Measurements from ENCODE around the gene UNC93A.
"Not testable (repeated sequence)": the region's sequence is repeated elsewhere in the genome, so short reads cannot be mapped to it uniquely, and the experiment has no call there.

UNC93A gene

DNA sequence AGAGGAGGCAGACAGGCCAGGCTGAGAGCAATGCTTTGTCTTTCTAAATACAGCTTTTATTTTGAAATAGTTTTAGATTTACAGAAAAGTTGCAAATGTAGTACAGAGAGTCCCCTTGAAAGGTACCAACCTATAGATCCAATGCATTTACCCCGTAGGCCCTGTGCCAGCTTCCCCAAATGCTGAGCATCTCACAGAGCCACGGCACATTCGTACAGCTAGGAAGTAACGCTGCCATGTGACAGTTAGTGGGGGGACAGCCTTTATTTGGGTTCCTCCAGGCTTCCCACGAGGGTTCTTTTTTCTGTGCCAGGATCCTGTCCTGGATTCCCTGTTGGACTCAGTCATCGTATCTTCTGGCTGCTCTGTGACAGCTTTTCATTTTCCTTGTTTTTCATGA lies 20.6 kb downstream of the UNC93A start:
- DNase-seq (ENCODE audit: low spot score): not testable (repeated sequence)

DNA sequence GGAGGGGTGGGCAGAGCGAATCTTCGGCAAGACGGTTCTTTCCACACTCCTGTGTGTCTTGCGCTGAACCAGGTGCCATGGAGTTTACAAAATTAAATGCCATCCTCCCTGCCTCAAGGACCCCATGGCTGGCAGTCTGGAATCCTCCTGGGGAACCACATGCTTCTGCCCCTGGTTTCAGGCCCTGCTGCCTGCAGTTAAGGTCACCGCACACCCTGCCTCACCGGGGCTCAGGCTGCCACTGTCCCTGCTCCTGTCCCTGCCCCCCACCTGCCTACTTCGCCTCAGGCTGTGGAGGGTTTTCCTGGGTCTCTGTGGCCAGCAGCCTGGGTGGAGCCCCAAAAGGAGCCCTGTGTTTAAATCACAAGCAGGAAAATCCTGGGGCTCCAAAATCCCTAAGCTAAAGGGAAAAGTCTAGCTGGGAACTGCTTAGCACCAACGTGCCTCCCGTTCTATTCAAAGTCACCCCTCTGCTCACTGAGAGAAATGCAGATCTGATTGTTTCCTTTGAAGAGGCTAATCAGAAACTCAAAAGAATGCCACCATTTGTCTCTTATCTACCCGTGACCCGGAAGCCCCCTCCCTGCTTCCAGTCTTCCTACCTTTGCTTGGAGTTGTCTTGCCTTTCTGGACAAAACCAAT lies 23.2 kb downstream of the UNC93A start:
- no peak for DNase-seq (ENCODE audit: low spot score)

DNA sequence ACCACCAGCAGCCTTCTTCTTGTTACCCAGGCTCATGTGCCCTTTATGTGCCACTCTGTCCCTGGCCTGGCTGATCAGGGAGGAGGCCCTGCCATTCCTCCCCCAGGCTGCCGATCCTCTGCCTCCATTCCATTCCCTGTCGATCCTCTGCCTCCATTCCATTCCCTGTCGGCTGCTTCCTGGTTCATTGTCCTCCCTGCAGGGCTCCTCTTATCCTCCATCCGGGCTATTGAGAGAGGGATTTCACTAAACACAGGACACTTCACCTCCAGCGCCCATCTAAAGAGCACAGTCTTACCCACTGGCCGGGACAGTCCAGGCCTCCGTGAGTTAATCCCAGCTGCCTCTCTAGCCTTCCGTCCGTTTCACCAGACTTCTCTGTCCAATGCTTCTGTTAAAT lies 26.1 kb downstream of the UNC93A start:
- DNase-seq (ENCODE audit: low spot score): no peak

DNA sequence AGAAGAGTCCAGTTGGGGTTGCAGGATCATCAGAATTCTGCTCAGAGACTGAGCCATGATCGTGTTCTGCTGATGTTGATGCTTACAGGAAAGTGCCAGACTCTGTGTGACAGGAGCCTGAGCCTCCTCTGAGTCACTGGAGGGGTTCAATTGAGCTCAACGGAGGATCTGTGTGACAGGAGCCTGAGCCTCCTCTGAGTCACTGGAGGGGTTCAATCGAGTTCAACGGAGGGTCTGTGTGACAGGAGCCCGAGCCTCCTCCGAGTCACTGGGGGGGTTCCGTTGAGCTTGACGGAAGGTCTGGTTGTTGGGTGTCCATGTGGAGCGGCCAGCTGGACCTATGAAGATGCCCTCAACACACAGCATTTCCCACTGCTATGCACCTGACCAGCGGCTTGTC lies 27.2 kb downstream of the UNC93A start:
- DNase-seq (ENCODE audit: low spot score): not testable (repeated sequence)

DNA sequence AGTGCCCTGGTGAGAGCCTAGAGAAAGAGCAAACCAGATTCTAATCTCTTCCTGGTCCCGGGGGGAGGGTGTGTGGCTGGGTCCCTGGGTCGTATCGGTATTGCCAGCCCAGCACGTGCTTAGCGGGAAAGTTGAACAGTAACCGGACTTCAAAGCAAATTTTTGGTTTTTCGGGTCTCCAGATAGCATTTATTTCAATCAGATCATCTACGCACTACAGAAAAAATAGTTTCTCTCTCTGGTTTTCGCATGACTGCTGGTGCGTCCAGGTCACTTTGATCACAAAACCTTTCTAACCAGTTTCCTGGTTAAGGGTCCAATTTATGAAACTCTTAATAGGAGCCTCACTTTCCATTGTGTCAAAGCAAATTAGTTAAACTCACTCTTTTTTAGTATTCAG lies 27.7 kb downstream of the UNC93A start:
- DNase-seq (ENCODE audit: low spot score): not testable (repeated sequence)

DNA sequence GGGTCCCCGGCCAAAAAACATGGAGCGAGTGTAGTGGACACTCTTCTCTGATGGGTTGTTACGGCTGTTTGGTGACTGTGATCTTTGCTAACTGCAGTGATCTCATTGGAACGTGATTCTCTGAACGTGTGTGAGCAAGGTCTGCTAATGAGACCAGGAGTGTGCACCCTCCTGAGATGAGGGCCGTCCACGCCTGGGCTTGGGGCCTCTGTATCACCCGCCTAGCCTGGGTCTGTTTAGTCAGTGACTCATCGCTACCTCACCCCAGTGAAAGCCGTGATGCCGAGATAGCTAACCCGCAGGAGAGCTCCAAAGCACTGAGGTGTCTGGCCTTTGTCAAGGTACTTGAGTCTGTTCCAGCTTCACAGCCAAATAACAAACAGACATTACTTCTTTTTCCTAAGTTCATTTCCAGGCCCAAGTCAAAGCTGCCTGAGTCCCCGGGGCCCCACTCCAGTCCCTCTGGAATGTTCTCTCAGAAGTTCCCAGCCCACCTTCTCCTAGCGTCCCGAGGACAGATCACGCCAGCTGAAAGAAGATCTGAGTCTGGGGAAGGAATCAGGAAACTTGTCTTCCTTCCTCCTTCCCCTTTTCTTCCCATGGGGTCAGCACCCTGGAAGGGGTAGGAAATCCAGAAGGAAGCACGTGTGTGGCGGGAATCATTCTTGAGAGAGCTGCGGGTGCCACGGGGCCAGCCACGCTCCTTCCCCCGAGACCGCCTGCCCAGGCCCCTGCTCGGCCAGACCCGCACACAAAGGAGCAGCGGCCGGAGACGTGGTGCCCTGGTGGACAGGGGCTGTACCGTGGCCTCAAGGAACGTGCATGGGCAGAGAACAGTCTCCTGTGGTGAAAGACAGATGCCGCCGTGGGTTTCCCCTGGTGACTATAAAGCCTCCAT lies 29.0 kb downstream of the UNC93A start:
- not testable (repeated sequence) for DNase-seq (ENCODE audit: low spot score)

DNA sequence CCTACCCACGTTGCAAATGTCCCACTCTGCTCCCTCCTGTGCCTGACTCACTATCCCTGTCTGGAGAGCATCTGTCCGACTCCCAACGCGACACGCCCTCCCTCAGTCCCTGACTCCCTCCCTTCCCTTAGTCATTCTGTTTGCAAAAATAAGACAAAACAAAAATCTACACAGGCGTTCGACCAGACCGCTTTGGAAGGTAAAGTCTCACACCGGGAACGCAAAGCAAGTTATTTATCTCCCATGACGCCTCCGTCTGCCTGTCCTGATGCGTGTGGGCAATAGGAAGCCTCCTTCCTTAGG lies 29.6 kb downstream of the UNC93A start:
- not testable (repeated sequence) for DNase-seq (ENCODE audit: low spot score)

DNA sequence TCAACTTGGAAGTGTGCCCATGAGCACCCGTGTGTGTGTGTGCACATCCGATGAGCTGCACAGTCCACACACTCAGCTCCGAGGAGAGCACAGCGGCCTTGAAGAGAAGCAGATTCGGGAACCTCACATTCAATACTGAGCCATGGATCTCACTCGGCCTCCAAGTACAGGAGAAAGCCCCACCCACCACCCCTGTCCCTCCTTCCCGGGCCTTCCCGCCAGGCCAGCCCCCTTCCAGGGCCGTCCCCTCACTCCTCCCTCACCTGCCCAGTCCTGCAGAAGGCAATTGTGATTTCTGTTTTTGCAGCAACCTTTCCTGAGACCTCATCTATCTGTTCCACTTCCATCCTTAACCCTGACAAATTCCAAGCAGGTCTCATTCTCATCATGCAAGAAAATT lies 30.1 kb downstream of the UNC93A start:
- DNase-seq (ENCODE audit: low spot score): not testable (repeated sequence)

DNA sequence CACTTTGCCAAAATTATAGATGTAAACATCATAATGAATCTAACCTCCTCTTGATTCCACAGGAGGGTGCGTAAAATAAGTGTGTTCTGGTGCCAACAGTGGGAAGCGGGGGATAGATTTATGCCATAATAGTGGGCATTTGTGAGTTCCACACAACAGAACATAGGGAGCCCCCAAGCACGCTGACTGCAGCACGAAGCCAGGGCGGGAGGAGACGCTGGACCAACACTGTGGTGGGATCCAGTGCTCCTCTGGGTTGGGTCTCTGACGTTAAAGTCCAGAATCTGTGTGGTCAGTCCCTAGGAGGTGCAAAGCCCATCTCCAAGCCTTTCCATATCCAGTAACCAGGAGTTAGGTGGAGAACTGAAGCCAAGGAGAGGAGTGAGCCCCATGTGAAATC lies 32.0 kb downstream of the UNC93A start:
- DNase-seq (ENCODE audit: low spot score): no peak

DNA sequence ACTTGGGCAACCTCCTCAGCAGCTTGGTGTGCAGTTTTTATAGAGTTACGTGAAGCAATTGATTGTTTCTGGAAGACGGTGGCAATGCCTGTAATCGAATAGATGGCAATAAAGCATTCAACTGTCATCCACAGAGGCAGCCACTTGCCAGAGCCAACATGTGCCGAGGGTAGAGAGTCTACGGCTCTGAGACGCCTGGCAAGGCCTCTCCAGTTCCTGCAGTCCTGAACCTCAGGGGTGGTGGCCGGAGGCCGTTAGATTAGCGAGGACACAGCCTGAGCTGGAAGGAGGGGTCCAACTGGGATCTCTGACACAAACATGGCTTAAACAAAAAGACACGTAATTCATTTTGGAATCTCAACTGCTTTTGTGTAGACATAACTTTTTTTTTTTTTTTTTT lies 33.0 kb downstream of the UNC93A start:
- no peak for DNase-seq (ENCODE audit: low spot score)

DNA sequence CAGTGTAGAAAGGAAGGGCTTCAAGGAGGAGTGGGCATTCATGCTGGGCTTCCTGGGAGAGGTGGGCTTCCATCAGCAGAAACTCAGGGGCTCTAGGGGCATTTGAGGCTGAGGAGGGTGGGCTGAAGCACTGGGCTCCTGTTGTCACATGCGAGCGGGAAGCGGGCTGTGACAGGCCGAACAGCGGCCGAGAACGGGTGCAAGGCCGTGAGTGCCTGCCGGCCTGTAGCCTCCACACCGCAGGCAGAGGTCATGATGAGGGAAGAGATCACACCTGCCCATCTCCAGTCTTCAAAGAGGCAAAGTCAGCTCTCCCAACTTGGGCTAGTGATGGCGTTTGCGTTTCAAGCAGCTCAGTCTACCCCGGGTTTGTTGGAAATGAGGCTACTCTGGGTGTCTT lies 34.7 kb downstream of the UNC93A start:
- DNase-seq (ENCODE audit: low spot score): no peak

DNA sequence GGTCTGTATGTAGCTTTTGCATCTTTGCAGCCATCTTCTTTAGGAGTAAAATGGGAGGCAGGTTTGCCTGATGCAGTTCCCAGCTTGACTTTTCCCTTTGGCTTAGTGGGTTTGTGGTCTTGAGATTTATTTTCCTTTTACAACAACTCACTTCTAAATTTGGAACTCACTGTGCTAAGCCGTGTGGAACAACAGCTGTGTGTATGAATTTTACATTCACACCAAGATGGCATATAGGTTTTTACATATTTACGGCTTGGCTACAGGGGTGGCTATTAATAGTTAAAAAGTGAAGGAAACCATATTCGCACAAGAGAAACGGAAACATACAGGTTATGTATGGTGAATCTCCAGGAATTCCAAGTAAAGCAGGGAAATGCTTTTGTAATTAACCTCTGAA lies 36.3 kb downstream of the UNC93A start:
- no peak for DNase-seq (ENCODE audit: low spot score)

DNA sequence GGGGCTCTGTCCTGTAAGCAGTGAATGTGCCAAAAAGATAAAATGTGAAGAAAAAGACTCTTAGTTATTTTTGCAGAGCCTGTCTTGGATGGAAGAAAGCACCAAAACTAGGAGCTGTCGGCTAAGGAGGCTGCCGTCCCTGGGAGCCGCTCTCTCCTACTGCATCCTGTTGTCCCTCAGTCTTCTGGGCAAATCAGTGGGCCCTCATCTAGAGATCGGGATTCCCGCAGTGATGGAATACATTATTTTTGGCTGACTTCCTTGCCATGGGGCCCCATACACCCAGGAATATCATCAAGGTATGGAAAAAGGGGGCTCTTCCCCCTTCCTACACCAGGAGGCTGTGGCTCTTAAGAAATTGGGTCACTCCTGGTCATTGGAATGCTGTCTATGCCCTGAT lies 37.0 kb downstream of the UNC93A start:
- DNase-seq (ENCODE audit: low spot score): no peak

DNA sequence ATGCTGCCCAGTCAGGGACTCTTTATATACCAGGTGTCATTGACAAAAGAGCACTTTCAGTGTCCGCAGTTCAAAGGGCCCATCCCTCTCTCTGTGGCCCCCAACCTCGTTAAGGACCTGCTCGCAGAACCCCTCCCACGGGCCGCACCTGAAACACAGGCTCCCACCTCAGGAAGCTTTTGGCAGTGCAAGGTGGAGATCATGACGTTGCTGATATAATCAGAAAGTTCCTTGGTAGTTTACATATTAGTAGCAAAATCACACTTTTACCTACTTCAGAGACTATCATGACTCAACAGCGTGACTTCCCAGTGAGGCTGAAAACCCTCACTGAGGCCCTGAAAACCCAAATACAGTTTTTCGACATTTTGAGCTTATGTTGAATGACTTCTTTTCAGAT lies 37.9 kb downstream of the UNC93A start:
- DNase-seq (ENCODE audit: low spot score): no peak

DNA sequence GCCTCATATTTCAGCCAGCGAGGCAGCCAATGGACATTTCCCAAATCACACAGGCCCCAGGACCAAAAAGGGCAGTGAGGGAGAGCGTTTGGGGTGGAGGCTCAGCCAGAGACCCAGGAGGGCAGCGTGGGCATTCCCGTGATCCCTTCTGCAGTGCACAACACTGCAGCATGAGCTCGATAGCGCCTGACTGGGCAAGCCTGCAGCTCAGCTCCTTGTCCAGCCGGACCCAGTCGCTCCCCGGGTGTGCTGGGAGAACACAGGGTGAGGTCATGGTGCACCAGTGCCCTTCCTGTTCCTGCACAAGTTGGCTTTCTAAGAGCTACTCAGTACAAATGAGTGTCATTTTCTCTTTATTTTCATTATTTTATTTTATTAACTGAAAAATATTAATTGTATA lies 39.6 kb downstream of the UNC93A start:
- DNase-seq (ENCODE audit: low spot score): no peak

DNA sequence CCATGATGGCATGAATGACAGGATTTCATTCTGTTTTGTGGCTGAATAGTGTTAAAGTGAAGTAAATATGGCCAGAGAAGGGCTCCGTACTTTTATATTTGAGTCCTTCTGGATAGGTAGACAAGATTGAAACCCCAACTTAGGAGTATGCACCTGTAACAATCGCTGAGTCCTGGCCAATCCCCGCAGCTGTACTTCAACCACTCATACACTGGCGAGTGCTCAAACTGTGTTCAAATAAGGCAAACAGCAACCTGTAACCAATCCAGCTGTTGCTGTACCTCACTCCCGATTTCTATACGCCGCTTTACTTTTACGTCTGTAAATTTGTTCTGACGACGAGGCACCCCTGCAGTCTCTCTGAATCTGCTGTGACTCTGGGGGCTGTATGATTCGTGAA lies 40.5 kb downstream of the UNC93A start:
- DNase-seq (ENCODE audit: low spot score): no peak

DNA sequence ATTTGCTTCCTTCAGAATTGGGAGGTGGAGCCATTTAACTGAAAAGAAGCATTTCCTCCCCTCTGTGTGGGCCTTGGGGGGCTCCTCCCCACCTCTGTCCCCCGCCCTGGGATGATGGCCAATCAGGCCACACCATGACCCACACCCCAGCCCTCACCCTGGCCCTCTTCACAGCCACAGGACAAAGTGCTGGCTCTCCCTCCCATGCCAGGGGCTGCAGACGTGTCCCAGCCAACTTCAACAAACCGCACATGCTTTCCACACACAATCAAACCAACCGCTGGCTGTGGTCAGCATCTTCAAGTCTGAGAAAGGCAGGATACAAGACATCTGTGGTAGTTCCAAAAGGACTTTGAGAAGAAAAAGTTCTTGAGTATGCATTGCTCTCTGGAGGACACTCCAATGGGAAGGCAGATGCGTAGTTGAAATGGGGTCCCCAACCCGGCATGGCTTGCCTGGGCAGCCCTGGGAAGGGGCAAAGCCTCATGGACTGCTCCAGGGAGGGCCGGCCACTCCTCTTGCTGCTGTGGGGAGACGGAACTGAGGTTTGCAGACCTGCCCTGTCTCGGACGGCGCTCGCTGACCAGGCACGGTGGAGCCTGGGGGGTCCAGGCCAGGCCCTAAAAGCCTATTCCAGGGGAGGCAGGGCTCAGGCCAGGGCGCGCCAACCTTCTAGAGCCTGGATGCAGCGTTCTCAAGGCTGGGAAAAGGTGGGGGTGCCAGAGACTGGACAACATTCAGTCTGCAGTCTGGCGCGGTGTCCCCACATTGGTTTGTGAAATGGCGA lies 45.9 kb downstream of the UNC93A start:
- no peak for DNase-seq (ENCODE audit: low spot score)

DNA sequence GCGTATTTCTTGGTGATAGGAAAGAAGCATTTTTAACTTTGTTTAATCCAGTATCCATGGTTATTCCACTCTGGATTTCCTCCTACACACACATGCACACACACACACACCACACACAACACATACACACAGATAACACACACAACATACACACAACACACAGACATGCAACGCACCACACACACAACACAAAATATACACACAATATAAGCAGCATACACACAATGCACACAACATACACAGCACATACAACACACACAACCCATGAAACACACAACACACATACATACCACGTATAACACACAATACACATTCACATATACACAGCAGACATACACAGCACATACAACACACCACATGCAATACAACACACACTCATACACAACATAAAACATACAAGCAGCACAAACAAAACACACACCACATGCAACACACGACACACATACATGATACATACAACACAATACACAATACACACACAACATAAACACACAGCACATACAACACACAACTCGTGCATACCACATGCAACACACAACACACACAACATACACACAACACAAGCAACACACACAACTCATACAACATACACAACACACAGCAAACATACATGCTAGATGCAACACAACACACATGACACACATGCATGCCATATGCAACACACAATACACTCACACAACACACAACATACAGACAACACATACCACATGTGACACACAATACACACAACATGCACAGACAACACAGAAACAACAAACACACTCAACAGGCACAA lies 46.7 kb downstream of the UNC93A start:
- DNase-seq (ENCODE audit: low spot score): no peak

DNA sequence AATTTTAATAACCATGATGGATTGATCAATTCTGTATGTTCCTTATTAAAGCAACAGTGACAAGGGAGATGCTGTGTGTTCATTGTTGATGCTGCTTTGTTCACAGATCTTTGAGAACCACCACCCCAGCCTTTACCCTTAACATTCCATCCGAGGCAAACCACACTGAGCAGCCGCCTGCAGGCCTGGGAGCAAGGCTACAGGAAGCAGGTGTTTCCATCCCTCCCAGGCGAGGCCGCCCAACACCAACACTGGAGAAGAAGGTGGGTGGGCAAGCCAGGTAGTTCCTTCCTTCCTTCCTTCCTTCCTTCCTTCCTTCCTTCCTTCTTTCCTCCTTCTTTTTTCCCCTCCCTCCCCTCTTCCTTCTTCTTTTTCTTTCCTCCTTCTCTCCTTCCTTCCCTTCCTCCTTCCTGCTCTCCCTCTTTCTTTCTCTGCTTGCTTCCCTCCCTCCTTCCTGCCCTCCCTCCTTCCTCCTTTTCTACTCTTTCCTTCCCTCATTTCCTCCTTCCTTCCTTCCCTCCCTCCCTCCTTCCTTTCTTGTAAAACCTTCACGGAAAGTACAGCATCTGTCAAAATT lies 47.5 kb downstream of the UNC93A start:
- no peak for DNase-seq (ENCODE audit: low spot score)

DNA sequence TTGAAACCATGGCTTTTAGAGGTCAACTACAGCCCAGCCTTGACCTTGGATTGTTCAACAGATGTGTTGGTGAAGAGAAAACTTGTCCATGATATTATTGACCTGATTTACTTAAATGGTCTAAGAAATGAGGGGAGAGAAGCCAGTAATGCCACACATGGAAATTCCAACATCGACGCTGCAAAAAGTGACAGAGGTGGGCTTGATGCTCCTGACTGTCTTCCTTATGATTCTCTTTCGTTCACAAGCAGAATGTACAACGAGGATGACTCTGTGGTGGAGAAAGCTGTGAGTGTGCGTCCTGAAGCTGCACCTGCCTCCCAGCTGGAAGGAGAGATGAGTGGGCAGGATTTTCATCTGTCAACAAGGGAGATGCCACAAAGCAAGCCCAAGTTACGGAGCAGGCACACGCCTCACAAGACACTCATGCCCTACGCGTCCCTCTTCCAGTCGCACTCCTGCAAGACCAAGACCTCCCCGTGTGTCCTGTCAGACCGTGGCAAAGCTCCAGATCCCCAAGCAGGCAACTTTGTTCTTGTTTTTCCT lies 50.0 kb downstream of the UNC93A start:
- peak; percentile 12 for DNase-seq (ENCODE audit: low spot score)

All from Ammon's horn (tissue), 1 donor.